Endothelial cell of umbilical vein (primary cell): ENCODE measurements around the gene CDH22. TPM values are rescaled to one million over a fixed set of nuclear protein-coding genes. Genes with fewer than 3 reads are reported as not detected.

Source experiments
- BruUV-seq: library from RNA; stranded (reverse); fragments of 400-500 nt; replicated peaks from 2 replicates; lab custom pipeline; 2021; lab: Mats Ljungman, UMichigan
- CTCF ChIA-PET: fragments of 300-600, 350-600 bp; sonication (Branson Sonifier 250); formaldehyde crosslinking; loops from one replicate; lab custom pipeline; 2021; ENCODE audit warnings: antibody characterized with exemption, inconsistent platforms; lab: Charles Lee
- POLR2A ChIA-PET: fragments of 300-600, 350-600 bp; sonication (Branson Sonifier 250); formaldehyde crosslinking; loops from one replicate; lab custom pipeline; 2021; ENCODE audit warnings: antibody characterized with exemption, inconsistent platforms; lab: Charles Lee
- DNase-seq: peaks from one replicate; pipeline ENCODE4 v3.0.0-alpha.2; 2011; ENCODE audit warnings: low read depth, low spot score
- FAIRE-seq: peaks from 2 replicates; lab custom pipeline; 2011; peaks lifted over from hg19 to GRCh38; lab: Jason Lieb, UNC
- H2AFZ ChIP-seq: 2 replicates; pipeline ENCODE4 v1.6.0; 2012; ENCODE audit warnings: low read depth, low read length, control low read depth, inconsistent platforms
- H3K27ac ChIP-seq: 2 replicates; pipeline ENCODE4 v1.5.1; 2011; ENCODE audit warnings: low read depth, mild to moderate bottlenecking, control low read depth, low read length, moderate library complexity; ENCODE audit not compliant: insufficient read depth
- H3K27me3 ChIP-seq, 2 experiments: 2 replicates each; pipeline versions ENCODE4 v1.6.0 to v1.6.1; 2011; ENCODE audit warnings: low read length in 2 of 2, mixed read lengths in 1 of 2; ENCODE audit not compliant: control insufficient read depth in 2 of 2, insufficient read depth in 2 of 2
- H3K36me3 ChIP-seq, 2 experiments: 2 replicates in 1 of 2; 3 replicates in 1 of 2; pipeline ENCODE4 v1.5.1; 2011; ENCODE audit warnings: low read length in 2 of 2, mild to moderate bottlenecking in 1 of 2, moderate library complexity in 1 of 2; ENCODE audit not compliant: control insufficient read depth in 2 of 2, insufficient read depth in 2 of 2; ENCODE audit errors: extremely low read depth in 1 of 2
- H3K4me1 ChIP-seq: 3 replicates; pipeline ENCODE4 v1.5.1; 2011; ENCODE audit warnings: mild to moderate bottlenecking, low read length; ENCODE audit not compliant: control insufficient read depth, insufficient read depth; ENCODE audit errors: extremely low read depth
- H3K4me2 ChIP-seq: 2 replicates; pipeline ENCODE4 v1.6.1; 2011; ENCODE audit warnings: low read length, control low read depth, mixed read lengths; ENCODE audit not compliant: insufficient read depth
- H3K4me3 ChIP-seq, 3 experiments: fragments of 200-600 bp in 1 of 3; sonication (generic), shearing (Covaris generic) in 1 of 3; replicated peaks in 1 of 3; 2 replicates each; pipeline ENCODE4 v1.5.1; 2011 to 2016; ENCODE audit warnings: control low read depth in 3 of 3, low read length in 3 of 3, mild to moderate bottlenecking in 2 of 3, inconsistent platforms in 1 of 3, low read depth in 1 of 3, moderate library complexity in 1 of 3; ENCODE audit not compliant: insufficient read depth in 1 of 3
- H3K79me2 ChIP-seq: 2 replicates; pipeline ENCODE4 v1.6.0; 2012; ENCODE audit warnings: low read length, inconsistent platforms; ENCODE audit not compliant: control insufficient read depth, insufficient read depth
- H3K9ac ChIP-seq: replicated peaks from 2 replicates; pipeline ENCODE3; 2011; ENCODE audit warnings: low read length, control low read depth; ENCODE audit not compliant: insufficient read depth; ENCODE audit errors: extremely low read depth
- H3K9me1 ChIP-seq: replicated peaks from 3 replicates; pipeline ENCODE4 v1.6.0; 2011; ENCODE audit warnings: mild to moderate bottlenecking, low read length; ENCODE audit not compliant: control insufficient read depth, insufficient read depth; ENCODE audit errors: extremely low read depth
- H3K9me3 ChIP-seq: replicated peaks from 2 replicates; pipeline ENCODE4 v1.5.1; 2012; ENCODE audit warnings: low read length, inconsistent platforms; ENCODE audit not compliant: control insufficient read depth, insufficient read depth
- H4K20me1 ChIP-seq: replicated peaks from 2 replicates; pipeline ENCODE3; 2011; ENCODE audit warnings: mild to moderate bottlenecking, low read length; ENCODE audit not compliant: control insufficient read depth, insufficient read depth; ENCODE audit errors: extremely low read depth
- CTCF ChIP-seq, 2 donors: IDR thresholded peaks; 1 replicate in 1 of 2; 2 replicates in 1 of 2; pipeline ENCODE4 v1.5.1; 2011; ENCODE audit warnings: low read length in 2 of 2, mild to moderate bottlenecking in 2 of 2, moderate library complexity in 2 of 2, control low read depth in 1 of 2, inconsistent platforms in 1 of 2, low read depth in 1 of 2; ENCODE audit not compliant: insufficient read depth in 1 of 2; ENCODE audit errors: extremely low read depth in 1 of 2
- EZH2 ChIP-seq: IDR thresholded peaks from 2 replicates; pipeline ENCODE4 v1.6.1; 2012; ENCODE audit warnings: borderline replicate concordance, low read depth, mild to moderate bottlenecking, moderate library complexity, low read length, inconsistent platforms; ENCODE audit not compliant: severe bottlenecking
- GATA2 ChIP-seq: IDR thresholded peaks from 2 replicates; pipeline ENCODE4 v1.7.0; 2011; ENCODE audit warnings: low read depth, mild to moderate bottlenecking, moderate library complexity, mixed read lengths, low read length; ENCODE audit not compliant: insufficient read length, insufficient read depth
- JUN ChIP-seq: IDR thresholded peaks from 2 replicates; pipeline ENCODE4 v1.6.1; 2011; ENCODE audit warnings: borderline replicate concordance, low read depth; ENCODE audit not compliant: insufficient read length, insufficient read depth
- MYC ChIP-seq: IDR thresholded peaks from one replicate; pipeline ENCODE4 v1.6.1; 2011; ENCODE audit warnings: mild to moderate bottlenecking, low read depth, low read length
- POLR2AphosphoS5 ChIP-seq: IDR thresholded peaks from 2 replicates; pipeline ENCODE4 v1.6.1; 2012; ENCODE audit warnings: low read depth, mild to moderate bottlenecking, control low read depth, low read length, moderate library complexity; ENCODE audit not compliant: insufficient read depth
- dilution Hi-C: fragments of 300-500 bp; cut with MboI; formaldehyde crosslinking; loops from one replicate; pipeline ENCODE4 v1.15.0; 2019; ENCODE audit warnings: low sequenced_read_pairs; ENCODE audit not compliant: extremely low pct_ligation_motif_present
- intact Hi-C: fragments of 100-400 bp; cut with micrococcal nuclease; formaldehyde crosslinking; loops from one replicate; pipeline ENCODE4 v1.10.0; 2022
- polyA plus RNA-seq, 4 experiments: library from polyadenylated mRNA; depleted of rRNA in 3 of 4; stranded (reverse) in 3 of 4; unstranded in 1 of 4; fragments of >200 nt; gene quantifications; 2 replicates each; pipeline versions ENCODE4 v1.2.1 to v1.2.3, GENCODE V29; 2011 to 2012; ENCODE audit warnings: missing spikeins in 1 of 4
- total RNA-seq: library from RNA; stranded (reverse); gene quantifications from 2 replicates; pipeline ENCODE4 v1.2.3, GENCODE V29; 2021

CDH22 gene
- total and polyA plus RNA-seq, 2 donors (not counting 3 experiments of a cell fraction or from before 2014, with no cell fraction given), result not detected

- TF ChIP-seq POLR2AphosphoS5 (no peak), JUN (no peak), CTCF (IDR thresholded peaks at IDR 0.05; ENCODE audit: extremely low read depth in 1 of 2, insufficient read depth in 1 of 2, low read depth in 1 of 2, low read length in 2 of 2) (no peak)
- CTCF ChIA-PET, result interaction anchor here (0.6 kb wide), 1 partner anchor 316 kb away, joined by 4 read pairs; no protein-coding TSS in a partner anchor
- BruUV-seq, result no TSS peak
- FAIRE-seq (no peak), DNase-seq (no peak)
- Histone ChIP-seq H3K27me3 (peaks cover 9 to 11% of the 10 kb centered on the region in 2 experiments), H3K9me3 (no peaks in the 10 kb centered on the region), H3K4me1 (no peaks in the 10 kb centered on the region), H4K20me1 (no peaks in the 10 kb centered on the region), H3K4me3 (no peak overlapping the region), H3K9me1 (no peaks in the 10 kb centered on the region), H3K4me2 (no peak overlapping the region), H3K9ac (no peak overlapping the region), H3K36me3 (no peaks in the 10 kb centered on the region), H3K79me2 (no peaks in the 10 kb centered on the region), H2AFZ (no peak overlapping the region), H3K27ac (no peak overlapping the region)
- POLR2A ChIA-PET, result no interaction called here
- dilution Hi-C loops, result no loop called here
- intact Hi-C loops, result no loop called here
Measured at GRCh38 chr20:46302106-46302505, 6.2 kb downstream of the CDH22 start.

DNA sequence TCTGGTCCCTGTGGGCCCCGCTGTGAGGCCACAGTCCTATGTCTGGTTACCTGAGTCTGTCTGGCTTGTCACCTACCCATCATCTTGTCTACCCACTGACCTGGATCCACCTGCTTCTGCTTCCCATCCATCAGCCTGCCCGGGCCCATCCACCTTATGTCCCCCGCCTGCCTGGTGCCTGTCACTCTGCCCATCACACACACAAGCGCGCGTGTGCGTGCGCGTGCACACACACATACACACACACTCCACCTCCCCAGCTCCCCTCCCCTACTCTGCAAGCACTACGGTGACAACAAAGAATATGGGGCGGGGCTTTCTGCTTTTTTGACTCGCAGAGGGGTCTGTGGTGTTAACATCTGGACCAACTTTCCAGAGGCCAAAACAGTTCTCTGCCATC lies 8.0 kb downstream of the CDH22 start:
- Histone ChIP-seq H3K27me3 (peaks cover 2% of the 10 kb centered on the region in 2 experiments), H2AFZ (no peak overlapping the region), H3K9me1 (no peaks in the 10 kb centered on the region), H3K79me2 (no peaks in the 10 kb centered on the region), H3K9ac (no peak overlapping the region), H3K27ac (no peak overlapping the region), H4K20me1 (no peaks in the 10 kb centered on the region), H3K36me3 (no peaks in the 10 kb centered on the region), H3K9me3 (no peaks in the 10 kb centered on the region), H3K4me2 (no peak overlapping the region), H3K4me3 (no peak overlapping the region), H3K4me1 (no peaks in the 10 kb centered on the region)
- DNase-seq (no peak), FAIRE-seq (no peak)
- no peak for TF ChIP-seq POLR2AphosphoS5
- no peak for TF ChIP-seq JUN
- TF ChIP-seq EZH2, result no peak
- TF ChIP-seq MYC, result no peak
- no peak for TF ChIP-seq GATA2
- ChIA-PET POLR2A (no interaction called here), CTCF (no interaction called here)
- intact Hi-C loops (no loop called here), dilution Hi-C loops (no loop called here)
- no TSS peak for BruUV-seq
